Measurements from ENCODE around the gene ARAP2.

DNA sequence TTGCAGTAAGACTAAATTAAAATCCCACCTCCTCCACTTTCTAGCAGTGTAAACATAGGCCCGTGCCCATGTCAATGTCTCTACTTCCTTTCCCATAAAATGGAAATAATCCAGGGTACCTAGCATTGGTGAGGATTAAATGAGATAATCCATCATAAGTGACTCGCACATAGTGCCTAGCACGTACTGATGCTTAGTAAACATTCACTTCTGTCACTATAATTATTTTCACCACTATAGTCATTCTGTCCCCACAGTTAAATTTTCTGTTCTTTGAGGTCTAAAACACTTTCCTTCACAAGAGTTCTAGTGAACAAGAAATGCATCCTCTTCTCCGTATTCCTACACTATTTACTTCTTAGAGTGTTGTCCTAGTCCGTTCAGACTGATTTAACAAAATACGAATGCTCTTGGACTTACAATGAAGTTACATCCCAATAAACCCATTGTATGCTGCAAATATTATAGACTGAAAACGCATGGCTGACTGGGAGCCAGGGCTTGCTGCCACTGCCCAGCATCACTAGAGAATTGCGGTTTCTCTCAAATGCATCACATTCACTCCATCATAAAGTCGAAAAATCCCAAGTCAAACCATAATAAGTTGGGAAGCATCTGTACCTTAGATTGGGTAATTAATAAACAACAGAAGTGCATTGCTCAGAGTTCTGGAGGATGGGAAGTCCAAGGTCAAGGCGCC is 10.6 kb downstream of the ARAP2 start:
- TF ChIP-seq, protein P1, sequence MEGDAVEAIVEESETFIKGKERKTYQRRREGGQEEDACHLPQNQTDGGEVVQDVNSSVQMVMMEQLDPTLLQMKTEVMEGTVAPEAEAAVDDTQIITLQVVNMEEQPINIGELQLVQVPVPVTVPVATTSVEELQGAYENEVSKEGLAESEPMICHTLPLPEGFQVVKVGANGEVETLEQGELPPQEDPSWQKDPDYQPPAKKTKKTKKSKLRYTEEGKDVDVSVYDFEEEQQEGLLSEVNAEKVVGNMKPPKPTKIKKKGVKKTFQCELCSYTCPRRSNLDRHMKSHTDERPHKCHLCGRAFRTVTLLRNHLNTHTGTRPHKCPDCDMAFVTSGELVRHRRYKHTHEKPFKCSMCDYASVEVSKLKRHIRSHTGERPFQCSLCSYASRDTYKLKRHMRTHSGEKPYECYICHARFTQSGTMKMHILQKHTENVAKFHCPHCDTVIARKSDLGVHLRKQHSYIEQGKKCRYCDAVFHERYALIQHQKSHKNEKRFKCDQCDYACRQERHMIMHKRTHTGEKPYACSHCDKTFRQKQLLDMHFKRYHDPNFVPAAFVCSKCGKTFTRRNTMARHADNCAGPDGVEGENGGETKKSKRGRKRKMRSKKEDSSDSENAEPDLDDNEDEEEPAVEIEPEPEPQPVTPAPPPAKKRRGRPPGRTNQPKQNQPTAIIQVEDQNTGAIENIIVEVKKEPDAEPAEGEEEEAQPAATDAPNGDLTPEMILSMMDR (conservative IDR thresholded peaks at IDR 0.05 in 1 of 2, IDR thresholded peaks at IDR 0.05 in 1 of 2; ENCODE audit: extremely low read depth in 1 of 2, insufficient read depth in 1 of 2, low read depth in 1 of 2, low read length in 2 of 2), result no peak
- no peak for TF ChIP-seq EZH2 (IDR thresholded peaks at IDR 0.05; ENCODE audit: borderline replicate concordance, low read length)

Measured in mammary epithelial cell (primary cell).